Endodermal cell (in vitro differentiated cells): Measurements from ENCODE around the gene TMEM145. TPM values are rescaled to one million over a fixed set of nuclear protein-coding genes. Genes with fewer than 3 reads are reported as not detected.
A peak's percentile ranks its signal among the peaks of the same experiment; 100 is the strongest.
"Not testable (repeated sequence)": the region's sequence is repeated elsewhere in the genome, so short reads cannot be mapped to it uniquely, and the experiment has no call there.

Source experiments
- DNase-seq: peaks from one replicate; pipeline ENCODE4 v3.0.0-alpha.2; 2017
- H3K27ac ChIP-seq: 2 replicates; pipeline ENCODE4 v1.5.1; 2013; ENCODE audit warnings: mild to moderate bottlenecking, low read depth, low read length, moderate library complexity
- H3K27me3 ChIP-seq: 2 replicates; pipeline ENCODE4 v1.6.1; 2013; ENCODE audit warnings: mild to moderate bottlenecking, low read length, moderate library complexity; ENCODE audit not compliant: insufficient read depth, control insufficient read depth, poor library complexity, severe bottlenecking
- H3K36me3 ChIP-seq: 2 replicates; pipeline ENCODE4 v1.7.0; 2013; ENCODE audit warnings: mild to moderate bottlenecking, low read length, moderate library complexity; ENCODE audit not compliant: control insufficient read depth, insufficient read depth
- H3K4me1 ChIP-seq: one replicate; pipeline ENCODE4 v1.7.0; 2013; ENCODE audit warnings: low read length; ENCODE audit not compliant: control insufficient read depth, insufficient read depth
- H3K4me3 ChIP-seq: 2 replicates; pipeline ENCODE4 v1.5.1; 2013; ENCODE audit warnings: mild to moderate bottlenecking, low read length, moderate library complexity
- H3K9ac ChIP-seq: 2 replicates; pipeline ENCODE4 v1.6.1; 2013; ENCODE audit warnings: mild to moderate bottlenecking, low read length, moderate library complexity; ENCODE audit not compliant: poor library complexity, severe bottlenecking; ENCODE audit errors: extremely low read depth
- H3K9me3 ChIP-seq: 2 replicates; pipeline ENCODE4 v1.6.1; 2013; ENCODE audit warnings: mild to moderate bottlenecking, low read length, moderate library complexity; ENCODE audit not compliant: control insufficient read depth
- H3K27ac Mint-ChIP-seq: 2 replicates; pipeline ENCODE4 v1.8.0; 2020; ENCODE audit warnings: mixed read lengths
- H3K27me3 Mint-ChIP-seq: 2 replicates; pipeline ENCODE4 v1.8.0; 2021; ENCODE audit warnings: mild to moderate bottlenecking, mixed read lengths; ENCODE audit not compliant: insufficient read depth
- H3K36me3 Mint-ChIP-seq: 2 replicates; pipeline ENCODE4 v1.8.0; 2020; ENCODE audit warnings: low read depth, mixed read lengths
- H3K4me1 Mint-ChIP-seq: 2 replicates; pipeline ENCODE4 v1.8.0; 2020; ENCODE audit warnings: mixed read lengths
- H3K4me3 Mint-ChIP-seq: 2 replicates; pipeline ENCODE4 v1.8.0; 2020; ENCODE audit warnings: mild to moderate bottlenecking, moderate library complexity, mixed read lengths
- H3K9me3 Mint-ChIP-seq: 2 replicates; pipeline ENCODE4 v1.8.0; 2020; ENCODE audit warnings: mild to moderate bottlenecking, mixed read lengths
- CTCF ChIP-seq: fragments of 200-600 bp; sonication (generic); conservative IDR thresholded peaks from 2 replicates; pipeline ENCODE4 v1.5.0; 2021; ENCODE audit warnings: antibody characterized with exemption, mild to moderate bottlenecking
- whole genome bisulfite sequencing, 2 experiments: methylation state at CpG; one replicate each; pipeline versions ENCODE4 v1.1.5 to v1.1.7; 2013; ENCODE audit warnings: missing lambda C conversion rate in 2 of 2, mixed read lengths in 1 of 2; ENCODE audit not compliant: insufficient coverage in 1 of 2, insufficient read length in 1 of 2; 5-methylcytosine and 5-hydroxymethylcytosine counted together
- long read RNA-seq, 4 experiments: library from polyadenylated mRNA in 2 of 4; library from RNA in 1 of 4; library from capped mRNA in 1 of 4; stranded (forward) in 3 of 4; unstranded in 1 of 4; transcript quantifications; one replicate each; pipeline ENCODE4 v2.0.0, GENCODE V29; 2020 to 2021; ENCODE audit warnings: inconsistent platforms in 1 of 4
- polyA plus RNA-seq, 2 experiments: library from polyadenylated mRNA; stranded (reverse); fragments of 50-300 nt; gene quantifications; one replicate each; pipeline ENCODE4 v1.2.3, GENCODE V29; 2013
- total RNA-seq, 2 donors: library from RNA; stranded (reverse); fragmentation: NEBNext Ultra II Directional in 1 of 2; extraction: Animal tissue kit (Norgen Biotek cat#: 25700) in 1 of 2; gene quantifications; 2 replicates in 1 of 2; 3 replicates in 1 of 2; pipeline ENCODE4 v1.2.1, GENCODE V29; 2021

TMEM145 gene
- under 1 TPM; 0.38 to 0.42 TPM for total RNA-seq
- 4.4 TPM for polyA plus RNA-seq (2013, experiment 1 of 2)
- polyA plus RNA-seq (2013, experiment 2 of 2) = 2.2 TPM
- long read RNA-seq, experiment 1, partial matches to known transcripts = 0 of 1 reads
- long read RNA-seq, experiment 1, other reads (novel, unspliced or antisense) = 1 of 1 reads
- long read RNA-seq, experiment 2, partial matches to known transcripts = 0 of 1 reads
- long read RNA-seq, experiment 2, other reads (novel, unspliced or antisense) = 1 of 1 reads
- long read RNA-seq, experiment 3 = 0 reads
- long read RNA-seq, experiment 4 = 0 reads

DNA sequence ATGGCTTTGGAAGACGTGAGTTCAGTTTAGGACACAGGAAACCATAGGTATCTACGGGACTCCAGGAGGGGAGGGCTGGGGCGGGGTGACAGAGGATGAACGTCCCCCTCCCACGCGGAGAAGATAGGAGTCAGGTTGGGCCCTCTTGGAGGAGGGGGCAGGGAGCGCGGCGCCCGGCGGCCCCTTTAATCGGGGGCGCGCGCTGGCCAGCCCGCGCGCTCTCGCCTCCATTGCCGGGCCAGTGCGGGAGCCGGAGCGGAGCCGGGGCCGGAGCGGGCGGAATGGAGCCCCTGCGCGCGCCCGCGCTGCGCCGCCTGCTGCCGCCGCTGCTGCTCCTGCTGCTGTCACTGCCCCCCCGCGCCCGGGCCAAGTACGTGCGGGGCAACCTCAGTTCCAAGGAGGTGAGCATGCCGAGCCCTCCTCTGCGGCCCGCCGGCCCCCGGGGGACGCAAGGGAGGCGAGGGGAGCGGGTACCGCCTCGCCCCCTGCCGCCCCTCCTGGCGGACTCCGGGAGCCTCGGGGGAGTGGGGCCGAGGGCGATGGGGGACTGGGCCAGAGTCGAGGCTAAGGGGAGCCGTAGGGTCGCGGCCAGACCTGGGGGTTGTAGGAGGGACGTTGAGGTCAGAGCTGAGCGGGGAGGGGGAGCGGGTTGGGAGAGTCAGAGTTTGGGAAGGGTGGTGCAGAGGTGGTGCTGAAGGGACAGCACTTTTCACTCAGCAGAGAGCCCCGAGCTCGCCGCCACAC, at the start of gene TMEM145:
TMEM145 (plus strand) TSS at position 214 of the 744 bp plus-strand sequence; CDS start at position 282, 68 bp downstream.
- Histone ChIP-seq H3K27me3 (peaks cover 23% of the 10 kb centered on the region), H3K9me3 (no peaks in the 10 kb centered on the region), H3K4me3 (peak within 1 kb of the TSS; percentile 76), H3K4me1 (no peaks in the 10 kb centered on the region), H3K36me3 (no peaks in the 10 kb centered on the region), H3K27ac (no peak within 1 kb of the TSS), H3K9ac (no peak within 1 kb of the TSS)
- peak; percentile 41 for TF ChIP-seq CTCF
- Mint-ChIP-seq H3K4me3 (peak within 1 kb of the TSS; percentile 54), H3K36me3 (no peaks in the 10 kb centered on the region), H3K27ac (no peak within 1 kb of the TSS), H3K4me1 (peaks cover 5% of the 10 kb centered on the region), H3K27me3 (peaks cover 53% of the 10 kb centered on the region), H3K9me3 (no peaks in the 10 kb centered on the region)
- 1 to 2% methylated on average over 22 to 67 of the region's 67 CpGs for WGBS, 2 experiments
- peak; percentile 84 for DNase-seq

DNA sequence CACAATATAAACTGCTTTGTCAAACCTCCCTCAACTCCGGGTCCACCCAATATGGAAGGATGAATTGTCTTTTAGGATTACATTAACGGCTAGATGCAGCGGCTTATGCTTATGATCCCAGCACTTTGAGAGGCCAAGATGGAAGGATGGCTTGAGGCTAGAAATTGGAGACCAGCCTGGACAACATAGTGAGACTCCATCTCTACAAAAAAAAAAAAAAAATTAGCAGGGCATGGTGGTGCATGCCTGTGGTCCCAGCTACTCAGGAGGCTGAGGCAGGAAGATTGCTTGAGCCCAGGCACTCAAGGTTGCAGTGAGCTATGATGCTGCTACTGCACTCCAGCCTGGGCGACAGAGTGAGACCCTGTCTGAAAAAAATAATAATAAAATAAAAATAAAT, 47.0 kb upstream of the TMEM145 start:
- not testable (repeated sequence) for H3K9me3 Mint-ChIP-seq, DNase-seq, H3K36me3 Mint-ChIP-seq, H3K4me3 Mint-ChIP-seq, H3K9me3 ChIP-seq, H3K36me3 ChIP-seq, H3K27me3 ChIP-seq, H3K27ac Mint-ChIP-seq, H3K4me3 ChIP-seq, H3K9ac ChIP-seq, H3K4me1 ChIP-seq, H3K27ac ChIP-seq
- Mint-ChIP-seq H3K27me3 (peaks cover 15% of the 10 kb centered on the region), H3K4me1 (peaks cover 22% of the 10 kb centered on the region)
- WGBS, 2 experiments = 91 to 93% methylated on average over 3 of the region's 4 CpGs

GRCh38 chr19:42266928-42267603, 46.0 kb upstream of the TMEM145 start:
- not testable (repeated sequence) for H3K27ac ChIP-seq, H3K4me1 ChIP-seq, H3K4me3 Mint-ChIP-seq, H3K27ac Mint-ChIP-seq, H3K27me3 ChIP-seq, H3K9ac ChIP-seq, DNase-seq, H3K36me3 ChIP-seq, H3K9me3 ChIP-seq, H3K36me3 Mint-ChIP-seq, H3K9me3 Mint-ChIP-seq, H3K27me3 Mint-ChIP-seq
- peaks cover 25% of the 10 kb centered on the region for H3K4me1 Mint-ChIP-seq
- WGBS, 2 experiments = 94 to 100% methylated on average over 8 to 16 of the region's 25 CpGs
- H3K4me3 ChIP-seq = peak overlapping the region; percentile 88

DNA sequence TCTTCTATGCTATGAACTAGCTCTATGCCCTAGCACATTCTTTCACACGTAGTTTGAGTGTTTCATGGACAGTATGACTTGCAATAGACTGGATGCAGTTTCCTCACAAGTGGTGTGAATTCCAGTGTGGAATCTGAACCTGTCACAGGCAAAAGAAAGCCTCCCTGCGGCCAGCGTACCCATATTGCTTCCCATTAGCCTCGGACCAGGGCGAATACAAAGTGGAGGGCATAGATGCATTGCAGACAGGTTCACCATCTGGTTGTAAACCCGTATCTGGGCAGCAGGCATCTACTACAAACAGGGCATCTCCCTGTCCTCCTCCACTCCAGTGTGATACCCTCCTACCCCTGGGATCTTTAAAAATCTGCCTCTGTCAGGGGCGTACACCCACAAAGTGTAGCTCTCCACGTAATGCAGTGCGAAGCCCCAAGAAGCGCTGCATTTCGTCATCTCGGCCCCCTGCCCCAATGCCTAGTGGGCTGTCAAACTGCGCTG, 45.4 kb upstream of the TMEM145 start:
- DNase-seq = no peak
- H3K27me3 ChIP-seq = no peaks in the 10 kb centered on the region
- H3K4me3 ChIP-seq = peak overlapping the region; percentile 88
- peaks cover 25% of the 10 kb centered on the region for H3K4me1 Mint-ChIP-seq
- H3K4me1 ChIP-seq = peaks cover 4% of the 10 kb centered on the region
- H3K36me3 ChIP-seq = no peaks in the 10 kb centered on the region
- no peaks in the 10 kb centered on the region for H3K9me3 ChIP-seq
- peaks cover 3% of the 10 kb centered on the region for H3K27me3 Mint-ChIP-seq
- H3K36me3 Mint-ChIP-seq = peaks cover 5% of the 10 kb centered on the region
- TF ChIP-seq CTCF = no peak
- 19 to 22% methylated on average over 13 of the region's 13 CpGs for WGBS, 2 experiments
- no peak overlapping the region for H3K4me3 Mint-ChIP-seq
- H3K27ac Mint-ChIP-seq = no peak overlapping the region
- peak overlapping the region; percentile 95 for H3K9ac ChIP-seq
- H3K9me3 Mint-ChIP-seq = no peaks in the 10 kb centered on the region
- peak overlapping the region; percentile 9 for H3K27ac ChIP-seq
